HCT116 (cell line): ENCODE data around the gene ANKRD63. TPM values are rescaled to one million over a fixed set of nuclear protein-coding genes. Genes with fewer than 3 reads are reported as not detected.

Experiments used
- CEBPB ChIP-seq: IDR thresholded peaks from 2 replicates; pipeline ENCODE4 v1.6.1; 2012; ENCODE audit warnings: low read depth
- ELF1 ChIP-seq: IDR thresholded peaks from 2 replicates; pipeline ENCODE4 v1.6.1; 2012; ENCODE audit warnings: low read depth, borderline replicate concordance
- EZH2 ChIP-seq: fragments of 200-600 bp; sonication (generic); IDR thresholded peaks from 2 replicates; pipeline ENCODE4 v1.6.1; 2017; ENCODE audit warnings: antibody characterized with exemption, mixed run types
- EZH2phosphoT487 ChIP-seq: fragments of 200-600 bp; IDR thresholded peaks from 2 replicates; pipeline ENCODE4 v1.6.1; 2018; ENCODE audit warnings: antibody characterized with exemption, borderline replicate concordance
- FOSL1 ChIP-seq: IDR thresholded peaks from 2 replicates; pipeline ENCODE4 v1.6.1; 2012; ENCODE audit warnings: low read depth
- JUND ChIP-seq: IDR thresholded peaks from 2 replicates; pipeline ENCODE4 v1.6.1; 2012
- SIN3A ChIP-seq: IDR thresholded peaks from 2 replicates; pipeline ENCODE4 v1.6.1; 2012; ENCODE audit warnings: low read depth
- SRF ChIP-seq: IDR thresholded peaks from 2 replicates; pipeline ENCODE4 v1.6.1; 2012; ENCODE audit warnings: low read depth
- TCF7L2 ChIP-seq: IDR thresholded peaks from 2 replicates; pipeline ENCODE4 v1.7.0; 2011; ENCODE audit warnings: borderline replicate concordance, inconsistent platforms; ENCODE audit not compliant: insufficient read depth, insufficient read length; ENCODE audit errors: extremely low read depth
- ZNF274 ChIP-seq: fragments of 200-500 bp; sonication (Bioruptor generic); IDR thresholded peaks from 2 replicates; pipeline ENCODE4 v1.6.1; 2014; ENCODE audit warnings: mild to moderate bottlenecking, low read depth, low read length, inconsistent platforms
- total RNA-seq: library from RNA; stranded (reverse); gene quantifications from one replicate; pipeline ENCODE4 v1.2.1, GENCODE V29; 2021; ENCODE audit not compliant: unreplicated experiment
- TF ChIP-seq, protein P1 (sequence below): IDR thresholded peaks from 2 replicates; pipeline ENCODE4 v1.6.1; 2012; ENCODE audit warnings: low read depth
- TF ChIP-seq, protein P2 (sequence below): IDR thresholded peaks from 2 replicates; pipeline ENCODE4 v1.6.1; 2012
- TF ChIP-seq, protein P3 (sequence below): IDR thresholded peaks from 2 replicates; pipeline ENCODE4 v1.6.1; 2012
- TF ChIP-seq, protein P4 (sequence below), 3 experiments: fragments of 200-600 bp in 1 of 3; sonication (generic) in 1 of 3; IDR thresholded peaks in 2 of 3; conservative IDR thresholded peaks in 1 of 3; 2 replicates each; pipeline ENCODE4 v1.5.1; 2012 to 2017; ENCODE audit warnings: low read depth in 2 of 3, low read length in 2 of 3, antibody characterized with exemption in 1 of 3, borderline replicate concordance in 1 of 3, control low read depth in 1 of 3, mild to moderate bottlenecking in 1 of 3, mixed read lengths in 1 of 3, mixed run types in 1 of 3, moderate library complexity in 1 of 3; ENCODE audit not compliant: insufficient read depth in 1 of 3

ANKRD63 gene
- total RNA-seq, 1 experiment from 2014 or later: 0.89 TPM

DNA sequence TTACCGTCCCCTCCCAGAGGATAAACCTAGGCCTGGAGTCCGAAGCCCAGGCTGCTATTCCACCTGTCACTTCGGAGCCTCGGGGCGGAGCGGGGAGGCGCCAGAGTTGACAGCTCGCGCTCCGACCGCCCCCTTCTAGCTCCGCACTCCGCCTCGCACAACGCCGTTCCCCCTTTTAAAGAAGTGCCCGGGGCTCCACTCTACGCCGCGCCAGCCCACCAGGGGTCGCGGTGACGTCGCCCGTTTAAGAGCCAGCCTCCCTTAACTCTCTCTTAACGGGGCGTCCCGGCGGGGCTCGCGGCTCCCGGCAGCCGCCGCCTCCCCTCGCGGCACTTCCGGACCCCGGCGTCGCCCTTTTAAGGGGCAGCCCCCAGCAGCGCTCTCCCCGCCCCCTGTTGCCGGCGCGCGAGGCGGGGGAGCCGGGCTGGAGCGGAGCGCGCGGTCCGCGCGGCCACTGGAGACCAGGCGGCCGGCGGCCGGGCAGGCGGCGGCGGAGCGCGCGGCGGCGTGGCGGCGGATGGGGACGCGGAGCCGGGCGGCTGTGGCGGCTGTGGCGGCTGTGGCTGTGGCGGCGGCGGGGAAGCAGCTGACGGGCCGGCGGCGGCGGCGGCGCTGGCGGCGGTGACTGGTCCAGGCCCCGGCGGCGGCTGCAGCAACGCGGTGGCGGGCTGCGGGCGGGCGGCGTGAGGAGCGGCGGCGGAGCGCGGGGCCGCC, 40.5 kb upstream of the ANKRD63 start, which contains the start of gene INAFM2 (continued):
- TF ChIP-seq, protein P1, sequence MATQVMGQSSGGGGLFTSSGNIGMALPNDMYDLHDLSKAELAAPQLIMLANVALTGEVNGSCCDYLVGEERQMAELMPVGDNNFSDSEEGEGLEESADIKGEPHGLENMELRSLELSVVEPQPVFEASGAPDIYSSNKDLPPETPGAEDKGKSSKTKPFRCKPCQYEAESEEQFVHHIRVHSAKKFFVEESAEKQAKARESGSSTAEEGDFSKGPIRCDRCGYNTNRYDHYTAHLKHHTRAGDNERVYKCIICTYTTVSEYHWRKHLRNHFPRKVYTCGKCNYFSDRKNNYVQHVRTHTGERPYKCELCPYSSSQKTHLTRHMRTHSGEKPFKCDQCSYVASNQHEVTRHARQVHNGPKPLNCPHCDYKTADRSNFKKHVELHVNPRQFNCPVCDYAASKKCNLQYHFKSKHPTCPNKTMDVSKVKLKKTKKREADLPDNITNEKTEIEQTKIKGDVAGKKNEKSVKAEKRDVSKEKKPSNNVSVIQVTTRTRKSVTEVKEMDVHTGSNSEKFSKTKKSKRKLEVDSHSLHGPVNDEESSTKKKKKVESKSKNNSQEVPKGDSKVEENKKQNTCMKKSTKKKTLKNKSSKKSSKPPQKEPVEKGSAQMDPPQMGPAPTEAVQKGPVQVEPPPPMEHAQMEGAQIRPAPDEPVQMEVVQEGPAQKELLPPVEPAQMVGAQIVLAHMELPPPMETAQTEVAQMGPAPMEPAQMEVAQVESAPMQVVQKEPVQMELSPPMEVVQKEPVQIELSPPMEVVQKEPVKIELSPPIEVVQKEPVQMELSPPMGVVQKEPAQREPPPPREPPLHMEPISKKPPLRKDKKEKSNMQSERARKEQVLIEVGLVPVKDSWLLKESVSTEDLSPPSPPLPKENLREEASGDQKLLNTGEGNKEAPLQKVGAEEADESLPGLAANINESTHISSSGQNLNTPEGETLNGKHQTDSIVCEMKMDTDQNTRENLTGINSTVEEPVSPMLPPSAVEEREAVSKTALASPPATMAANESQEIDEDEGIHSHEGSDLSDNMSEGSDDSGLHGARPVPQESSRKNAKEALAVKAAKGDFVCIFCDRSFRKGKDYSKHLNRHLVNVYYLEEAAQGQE: no peak
- TF ChIP-seq, protein P2, sequence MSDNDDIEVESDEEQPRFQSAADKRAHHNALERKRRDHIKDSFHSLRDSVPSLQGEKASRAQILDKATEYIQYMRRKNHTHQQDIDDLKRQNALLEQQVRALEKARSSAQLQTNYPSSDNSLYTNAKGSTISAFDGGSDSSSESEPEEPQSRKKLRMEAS: peak; percentile 90
- TF ChIP-seq SIN3A: peak; percentile 60; the same call in 1 of the 2 replicates
- no peak for TF ChIP-seq EZH2
- no peak for TF ChIP-seq ZNF274
- TF ChIP-seq TCF7L2: no peak
- TF ChIP-seq, protein P3, sequence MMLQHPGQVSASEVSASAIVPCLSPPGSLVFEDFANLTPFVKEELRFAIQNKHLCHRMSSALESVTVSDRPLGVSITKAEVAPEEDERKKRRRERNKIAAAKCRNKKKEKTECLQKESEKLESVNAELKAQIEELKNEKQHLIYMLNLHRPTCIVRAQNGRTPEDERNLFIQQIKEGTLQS: no peak
- TF ChIP-seq, protein P4, sequence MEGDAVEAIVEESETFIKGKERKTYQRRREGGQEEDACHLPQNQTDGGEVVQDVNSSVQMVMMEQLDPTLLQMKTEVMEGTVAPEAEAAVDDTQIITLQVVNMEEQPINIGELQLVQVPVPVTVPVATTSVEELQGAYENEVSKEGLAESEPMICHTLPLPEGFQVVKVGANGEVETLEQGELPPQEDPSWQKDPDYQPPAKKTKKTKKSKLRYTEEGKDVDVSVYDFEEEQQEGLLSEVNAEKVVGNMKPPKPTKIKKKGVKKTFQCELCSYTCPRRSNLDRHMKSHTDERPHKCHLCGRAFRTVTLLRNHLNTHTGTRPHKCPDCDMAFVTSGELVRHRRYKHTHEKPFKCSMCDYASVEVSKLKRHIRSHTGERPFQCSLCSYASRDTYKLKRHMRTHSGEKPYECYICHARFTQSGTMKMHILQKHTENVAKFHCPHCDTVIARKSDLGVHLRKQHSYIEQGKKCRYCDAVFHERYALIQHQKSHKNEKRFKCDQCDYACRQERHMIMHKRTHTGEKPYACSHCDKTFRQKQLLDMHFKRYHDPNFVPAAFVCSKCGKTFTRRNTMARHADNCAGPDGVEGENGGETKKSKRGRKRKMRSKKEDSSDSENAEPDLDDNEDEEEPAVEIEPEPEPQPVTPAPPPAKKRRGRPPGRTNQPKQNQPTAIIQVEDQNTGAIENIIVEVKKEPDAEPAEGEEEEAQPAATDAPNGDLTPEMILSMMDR (IDR thresholded peaks at IDR 0.05 in 2 of 3, conservative IDR thresholded peaks at IDR 0.05 in 1 of 3; ENCODE audit: borderline replicate concordance in 1 of 3, insufficient read depth in 1 of 3, low read depth in 2 of 3, low read length in 2 of 3): peak in 2 of 3 experiments; percentile 27 to 45; a peak in 4 of 6 replicates
- TF ChIP-seq EZH2phosphoT487: no peak
- TF ChIP-seq ELF1: peak; percentile 67
- TF ChIP-seq JUND: no peak
- TF ChIP-seq FOSL1: no peak
- no peak for TF ChIP-seq CEBPB
- TF ChIP-seq SRF: peak; percentile 72
